Measurements from ENCODE around the gene EXOC3.
"Not testable (repeated sequence)": the region's sequence is repeated elsewhere in the genome, so short reads cannot be mapped to it uniquely, and the experiment has no call there.

EXOC3 gene

GRCh38 chr5:473551-474192 lies 30.7 kb downstream of the EXOC3 start:
- DNase-seq (ENCODE audit: low spot score) = peak; percentile 18

DNA sequence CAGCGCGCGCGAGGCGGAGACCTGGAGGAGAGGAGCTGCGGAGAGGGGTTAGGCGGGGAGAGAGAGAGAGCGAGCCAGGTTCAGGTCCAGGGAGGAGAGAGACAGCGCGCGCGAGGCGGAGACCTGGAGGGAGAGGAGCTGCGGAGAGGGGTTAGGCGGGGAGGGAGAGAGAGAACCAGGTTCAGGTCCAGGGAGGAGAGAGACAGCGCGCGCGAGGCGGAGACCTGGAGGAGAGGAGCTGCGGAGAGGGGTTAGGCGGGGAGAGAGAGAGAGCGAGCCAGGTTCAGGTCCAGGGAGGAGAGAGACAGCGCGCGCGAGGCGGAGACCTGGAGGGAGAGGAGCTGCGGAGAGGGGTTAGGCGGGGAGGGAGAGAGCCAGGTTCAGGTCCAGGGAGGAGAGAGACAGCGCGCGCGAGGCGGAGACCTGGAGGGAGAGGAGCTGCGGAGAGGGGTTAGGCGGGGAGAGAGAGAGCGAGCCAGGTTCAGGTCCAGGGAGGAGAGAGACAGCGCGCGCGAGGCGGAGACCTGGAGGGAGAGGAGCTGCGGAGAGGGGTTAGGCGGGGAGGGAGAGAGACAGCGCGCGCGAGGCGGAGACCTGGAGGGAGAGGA lies 31.4 kb downstream of the EXOC3 start:
- not testable (repeated sequence) for DNase-seq (ENCODE audit: low spot score)

DNA sequence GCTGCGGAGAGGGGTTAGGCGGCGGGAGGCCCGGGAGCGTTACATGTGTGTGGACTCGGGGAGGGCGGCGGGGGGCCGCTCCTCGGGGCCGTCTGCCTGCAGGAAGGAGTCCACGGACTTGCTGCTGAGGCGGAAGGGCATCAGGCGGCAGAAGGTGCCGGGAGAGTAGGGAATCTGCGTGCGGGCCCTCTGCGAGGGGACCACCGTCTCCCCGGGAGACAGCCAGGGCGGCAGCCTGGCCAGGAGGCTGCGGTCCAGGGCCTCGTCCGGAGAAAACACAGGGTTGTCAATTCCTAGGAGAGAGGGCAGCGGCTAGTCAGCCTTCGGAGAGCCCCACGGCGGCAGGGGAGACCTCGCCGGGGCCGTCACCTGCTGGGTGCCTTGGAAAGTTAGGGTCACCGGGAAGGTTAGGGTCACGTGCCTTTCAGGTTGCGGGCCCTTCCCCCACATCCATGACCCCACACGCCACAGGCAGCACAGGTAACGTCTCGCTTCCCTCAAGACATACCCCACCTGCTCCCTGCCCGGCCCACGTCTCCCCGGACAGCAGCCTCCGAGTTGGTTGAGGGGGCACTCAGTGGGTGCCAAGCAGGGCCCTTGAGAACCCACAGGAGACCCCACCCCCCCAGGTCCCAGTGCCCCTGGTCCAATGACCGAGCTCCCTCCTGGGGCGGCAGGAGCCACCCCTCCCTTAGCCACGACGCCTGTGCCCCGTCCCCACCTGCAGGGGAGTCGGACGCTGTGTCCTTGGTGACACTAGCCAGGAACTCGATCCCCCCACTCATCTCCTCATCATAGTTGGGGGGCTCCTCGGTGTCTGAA lies 32.1 kb downstream of the EXOC3 start:
- no peak for DNase-seq (ENCODE audit: low spot score)

DNA sequence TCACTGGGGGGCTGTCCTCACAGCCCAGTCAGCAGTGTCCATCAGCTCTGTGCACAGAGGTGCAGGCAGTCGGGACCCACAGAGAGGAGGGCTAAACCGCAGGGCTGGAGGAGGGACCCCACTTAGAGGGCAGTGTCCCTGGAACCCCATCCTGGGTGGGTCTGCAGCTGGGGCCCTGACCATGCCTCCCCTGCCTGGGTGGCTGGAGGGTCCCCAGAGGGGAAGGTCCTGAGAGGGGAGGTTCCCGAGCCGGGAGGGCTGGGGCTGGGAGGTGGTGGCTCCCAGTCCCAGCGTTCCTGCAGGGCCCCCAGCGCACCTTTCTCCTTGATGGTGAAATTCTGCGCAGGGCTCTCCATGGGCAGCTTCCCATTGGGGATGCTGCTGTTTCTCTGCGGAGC lies 32.7 kb downstream of the EXOC3 start:
- DNase-seq (ENCODE audit: low spot score) = no peak

GRCh38 chr5:476102-476813 lies 33.3 kb downstream of the EXOC3 start:
- DNase-seq (ENCODE audit: low spot score) = no peak

- no peak for DNase-seq (ENCODE audit: low spot score)
These were observed 33.8 kb downstream of the EXOC3 start for GRCh38 chr5:476814-477175.

DNA sequence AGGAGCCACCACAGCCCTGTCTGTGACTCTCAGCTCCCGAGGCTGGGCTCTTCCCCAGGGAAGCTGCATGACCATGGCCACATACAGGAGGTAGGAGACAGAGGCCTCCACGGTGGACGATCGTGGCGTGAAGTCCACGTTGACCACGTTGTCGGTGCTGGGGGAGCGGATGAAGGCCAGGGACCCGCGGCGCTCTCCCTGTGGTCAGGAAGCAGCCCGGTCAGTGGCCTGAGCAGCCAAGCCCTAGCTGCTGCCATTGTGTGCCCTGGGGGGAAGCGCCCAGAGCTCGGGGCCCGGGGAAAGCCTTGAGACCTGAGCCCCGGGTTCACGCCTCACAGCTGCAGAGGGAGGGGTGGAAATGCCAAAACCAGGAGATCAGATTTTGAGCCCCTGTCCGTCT lies 34.3 kb downstream of the EXOC3 start:
- DNase-seq (ENCODE audit: low spot score) = no peak

DNA sequence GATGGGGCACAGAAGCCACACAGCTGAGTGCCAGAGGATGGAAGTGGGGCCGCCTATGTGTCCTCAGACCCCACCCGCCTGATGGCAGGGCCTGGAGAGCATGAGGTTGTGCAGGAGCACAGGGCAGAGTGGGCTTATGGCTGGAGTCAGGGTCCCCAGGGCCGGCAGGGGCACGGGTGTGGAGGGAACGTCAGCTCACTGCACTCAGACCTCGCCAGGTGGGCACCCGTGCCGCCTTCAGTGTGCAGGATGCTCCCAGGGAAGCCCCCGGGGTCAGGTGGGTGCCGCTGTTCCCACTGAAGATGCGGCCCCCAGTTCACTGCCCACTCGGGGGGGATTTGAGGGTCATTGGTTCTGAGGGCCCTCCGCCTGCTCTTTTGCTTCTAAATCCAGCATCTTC lies 34.9 kb downstream of the EXOC3 start:
- DNase-seq (ENCODE audit: low spot score) = no peak

- DNase-seq (ENCODE audit: low spot score) = no peak
These were observed 35.5 kb downstream of the EXOC3 start for GRCh38 chr5:478369-478981.

GRCh38 chr5:478982-479535 lies 36.1 kb downstream of the EXOC3 start:
- no peak for DNase-seq (ENCODE audit: low spot score)

- no peak for DNase-seq (ENCODE audit: low spot score)
These were observed 36.8 kb downstream of the EXOC3 start for GRCh38 chr5:479566-480319.

GRCh38 chr5:481347-481746 lies 38.4 kb downstream of the EXOC3 start:
- no peak for DNase-seq (ENCODE audit: low spot score)

- no peak for DNase-seq (ENCODE audit: low spot score)
These were observed 39.0 kb downstream of the EXOC3 start for GRCh38 chr5:482021-482420.

DNA sequence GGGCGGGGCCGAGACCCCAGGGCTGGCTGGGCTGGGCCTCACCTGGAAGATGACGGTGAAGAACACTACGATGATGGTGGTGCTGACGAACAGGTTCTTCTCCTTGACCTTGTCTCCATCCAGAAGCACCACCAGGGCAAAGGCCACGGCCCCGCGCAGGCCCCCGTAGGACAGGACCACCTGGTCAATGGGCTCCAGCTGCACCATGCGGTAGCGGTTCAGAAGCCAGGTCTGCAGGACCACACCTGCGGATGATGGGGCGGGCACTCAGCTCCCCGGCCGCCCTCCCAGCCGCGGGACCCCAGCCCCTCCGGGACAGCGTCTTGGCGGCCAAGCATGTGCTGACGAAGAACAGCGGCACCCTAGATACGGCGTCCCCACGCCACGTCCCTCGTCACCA lies 39.5 kb downstream of the EXOC3 start:
- no peak for DNase-seq (ENCODE audit: low spot score)

DNA sequence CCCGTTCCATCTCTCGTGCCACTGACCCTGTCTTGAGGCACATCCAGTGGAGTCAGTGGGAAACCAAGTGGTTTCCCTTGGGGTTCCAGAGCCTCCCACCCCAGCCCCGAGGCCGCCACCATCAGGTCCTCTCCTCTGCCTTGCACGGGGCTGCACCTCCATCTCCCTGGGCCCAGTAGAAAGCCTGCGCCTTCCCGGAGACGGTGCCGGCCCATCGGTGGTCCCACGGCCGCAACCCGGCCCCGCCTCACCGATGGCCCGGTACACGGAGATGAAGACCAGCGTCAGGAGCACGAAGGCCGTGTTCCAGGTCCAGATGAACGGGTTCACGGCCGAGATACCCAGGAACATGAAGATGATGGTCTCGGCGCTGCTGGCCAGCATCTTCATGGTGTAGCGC lies 40.0 kb downstream of the EXOC3 start:
- no peak for DNase-seq (ENCODE audit: low spot score)

DNA sequence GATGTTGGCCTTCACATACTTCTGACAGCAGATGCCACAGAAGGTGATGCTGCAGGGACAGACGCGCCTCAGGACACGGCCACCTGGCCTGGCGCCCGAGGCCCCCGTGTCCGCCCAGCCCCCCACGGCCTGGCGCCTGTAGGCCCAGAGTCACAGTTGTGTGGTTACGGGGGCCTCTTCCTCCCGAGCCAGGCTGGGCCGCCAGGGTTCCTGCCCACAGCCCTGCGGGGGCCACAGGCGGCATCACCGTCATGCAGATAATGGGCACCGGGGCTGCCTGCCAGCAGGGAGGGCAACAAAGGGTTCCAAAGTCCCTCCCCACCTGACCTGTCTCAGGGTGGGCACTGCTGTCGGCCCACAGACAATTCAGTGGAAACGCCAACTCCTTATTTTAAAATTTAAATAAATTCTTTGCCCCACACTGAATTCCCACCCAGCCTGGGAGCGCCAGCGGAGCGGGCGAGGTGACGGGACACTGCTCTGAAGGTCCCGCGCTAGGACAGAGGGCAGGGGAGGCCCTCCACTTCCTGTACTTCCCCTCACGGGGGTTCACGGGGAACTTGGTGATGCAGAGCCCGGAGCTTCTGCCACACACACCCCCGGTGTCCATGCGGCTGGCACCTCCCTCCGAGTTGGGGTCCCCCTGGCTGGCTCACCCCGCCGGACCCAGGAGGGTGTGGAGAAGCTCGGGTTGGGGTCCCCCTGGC lies 40.6 kb downstream of the EXOC3 start:
- no peak for DNase-seq (ENCODE audit: low spot score)

- no peak for DNase-seq (ENCODE audit: low spot score)
These were observed 41.6 kb downstream of the EXOC3 start for GRCh38 chr5:484556-484955.

- DNase-seq (ENCODE audit: low spot score) = no peak
These were observed 42.4 kb downstream of the EXOC3 start for GRCh38 chr5:485113-485945.

DNA sequence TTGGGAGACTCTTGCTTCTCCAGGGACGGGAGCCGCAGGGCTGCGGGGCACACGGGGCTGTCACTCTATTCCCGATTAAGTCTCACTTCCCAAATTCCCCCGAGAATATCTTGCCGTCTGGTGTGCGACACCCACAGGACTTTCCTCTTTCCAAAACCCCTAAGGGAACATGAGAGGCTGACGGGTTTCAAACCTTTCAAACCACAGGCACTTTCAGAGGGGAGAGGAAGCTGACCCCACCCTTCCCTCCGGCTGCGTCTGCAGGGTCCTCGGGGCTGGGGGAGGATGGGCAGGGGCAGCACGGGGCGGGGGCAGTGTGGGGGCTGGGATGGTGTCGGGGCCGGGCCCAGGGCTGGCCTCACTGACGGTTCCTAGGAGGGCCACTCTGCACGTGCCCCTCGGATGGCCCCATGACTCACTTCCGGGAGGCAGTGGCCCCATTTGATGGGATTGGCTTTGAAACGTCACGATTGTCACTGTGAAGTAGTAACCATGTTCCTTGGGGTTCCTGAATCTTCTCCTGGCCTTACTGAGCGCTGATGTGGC lies 43.0 kb downstream of the EXOC3 start:
- no peak for DNase-seq (ENCODE audit: low spot score)

All from putamen (tissue), 1 donor.